ENCODE measurements around the gene PHEX. TPM values are rescaled to one million over a fixed set of nuclear protein-coding genes. Genes with fewer than 3 reads are reported as not detected.

The PHEX gene
- total RNA-seq, 1 experiment from 2014 or later = 0.04 TPM

DNA sequence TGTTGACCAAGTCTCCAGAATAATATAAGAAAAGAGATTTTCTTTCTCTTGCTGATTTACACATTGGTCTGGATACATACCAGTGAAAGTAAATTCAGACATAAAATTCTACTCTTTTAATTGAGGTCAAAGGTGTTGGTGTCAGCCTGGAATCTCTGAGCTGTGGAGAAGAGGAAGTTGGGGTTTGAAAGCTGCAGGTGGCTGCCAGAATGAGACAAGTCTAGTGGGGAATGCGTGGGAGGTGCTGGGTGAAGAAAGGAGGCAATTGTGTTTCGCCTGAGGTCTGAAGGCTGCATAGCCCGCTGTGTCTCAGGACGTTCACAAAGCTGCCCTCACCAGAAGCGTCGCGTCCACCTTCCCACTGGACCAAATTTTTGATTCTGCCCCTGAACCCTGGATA, 31.2 kb downstream of the PHEX start (continued):
- TF ChIP-seq, protein P1, sequence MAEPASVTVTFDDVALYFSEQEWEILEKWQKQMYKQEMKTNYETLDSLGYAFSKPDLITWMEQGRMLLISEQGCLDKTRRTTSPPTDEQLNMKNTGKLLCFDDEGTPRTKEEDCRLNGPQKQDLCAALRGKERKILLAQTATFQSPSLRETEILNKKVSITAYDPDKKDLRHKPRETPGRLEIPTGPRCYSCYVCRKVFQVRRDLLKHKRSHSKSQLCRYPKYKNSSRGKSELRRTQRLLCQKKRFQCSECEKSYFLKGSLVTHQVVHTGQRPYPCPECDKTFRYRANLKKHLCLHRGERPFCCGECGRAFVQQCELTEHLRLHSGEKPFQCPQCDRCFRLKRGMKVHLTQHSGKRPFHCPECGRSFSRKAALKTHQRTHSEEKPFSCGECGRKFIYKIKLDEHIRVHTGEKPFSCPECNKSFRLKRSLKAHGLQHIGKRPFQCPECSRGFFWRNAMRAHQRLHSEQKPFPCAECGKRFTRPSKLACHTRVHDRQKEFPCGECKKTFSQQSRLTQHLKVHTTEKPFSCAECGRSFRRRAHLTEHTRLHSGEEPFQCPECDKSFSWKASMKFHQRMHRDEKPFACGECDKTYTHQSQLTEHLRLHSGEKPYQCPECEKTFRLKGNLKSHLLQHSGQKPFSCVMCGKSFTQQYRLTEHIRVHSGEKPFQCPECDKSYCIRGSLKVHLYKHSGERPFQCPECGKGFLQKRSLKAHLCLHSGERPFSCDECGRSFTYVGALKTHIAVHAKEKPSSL (CRISPR knock-in tag; conservative IDR thresholded peaks at IDR 0.05) = no peak
- TF ChIP-seq NFATC4 (CRISPR knock-in tag; IDR thresholded peaks at IDR 0.05) (no peak), TP53 (CRISPR knock-in tag; IDR thresholded peaks at IDR 0.05) (no peak), FOXP1 (CRISPR knock-in tag; IDR thresholded peaks at IDR 0.05; ENCODE audit: borderline replicate concordance) (no peak)
- TF ChIP-seq, protein P2, sequence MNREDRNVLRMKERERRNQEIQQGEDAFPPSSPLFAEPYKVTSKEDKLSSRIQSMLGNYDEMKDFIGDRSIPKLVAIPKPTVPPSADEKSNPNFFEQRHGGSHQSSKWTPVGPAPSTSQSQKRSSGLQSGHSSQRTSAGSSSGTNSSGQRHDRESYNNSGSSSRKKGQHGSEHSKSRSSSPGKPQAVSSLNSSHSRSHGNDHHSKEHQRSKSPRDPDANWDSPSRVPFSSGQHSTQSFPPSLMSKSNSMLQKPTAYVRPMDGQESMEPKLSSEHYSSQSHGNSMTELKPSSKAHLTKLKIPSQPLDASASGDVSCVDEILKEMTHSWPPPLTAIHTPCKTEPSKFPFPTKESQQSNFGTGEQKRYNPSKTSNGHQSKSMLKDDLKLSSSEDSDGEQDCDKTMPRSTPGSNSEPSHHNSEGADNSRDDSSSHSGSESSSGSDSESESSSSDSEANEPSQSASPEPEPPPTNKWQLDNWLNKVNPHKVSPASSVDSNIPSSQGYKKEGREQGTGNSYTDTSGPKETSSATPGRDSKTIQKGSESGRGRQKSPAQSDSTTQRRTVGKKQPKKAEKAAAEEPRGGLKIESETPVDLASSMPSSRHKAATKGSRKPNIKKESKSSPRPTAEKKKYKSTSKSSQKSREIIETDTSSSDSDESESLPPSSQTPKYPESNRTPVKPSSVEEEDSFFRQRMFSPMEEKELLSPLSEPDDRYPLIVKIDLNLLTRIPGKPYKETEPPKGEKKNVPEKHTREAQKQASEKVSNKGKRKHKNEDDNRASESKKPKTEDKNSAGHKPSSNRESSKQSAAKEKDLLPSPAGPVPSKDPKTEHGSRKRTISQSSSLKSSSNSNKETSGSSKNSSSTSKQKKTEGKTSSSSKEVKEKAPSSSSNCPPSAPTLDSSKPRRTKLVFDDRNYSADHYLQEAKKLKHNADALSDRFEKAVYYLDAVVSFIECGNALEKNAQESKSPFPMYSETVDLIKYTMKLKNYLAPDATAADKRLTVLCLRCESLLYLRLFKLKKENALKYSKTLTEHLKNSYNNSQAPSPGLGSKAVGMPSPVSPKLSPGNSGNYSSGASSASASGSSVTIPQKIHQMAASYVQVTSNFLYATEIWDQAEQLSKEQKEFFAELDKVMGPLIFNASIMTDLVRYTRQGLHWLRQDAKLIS (CRISPR knock-in tag; IDR thresholded peaks at IDR 0.05; ENCODE audit: borderline replicate concordance) = no peak
- TF ChIP-seq, protein P3, sequence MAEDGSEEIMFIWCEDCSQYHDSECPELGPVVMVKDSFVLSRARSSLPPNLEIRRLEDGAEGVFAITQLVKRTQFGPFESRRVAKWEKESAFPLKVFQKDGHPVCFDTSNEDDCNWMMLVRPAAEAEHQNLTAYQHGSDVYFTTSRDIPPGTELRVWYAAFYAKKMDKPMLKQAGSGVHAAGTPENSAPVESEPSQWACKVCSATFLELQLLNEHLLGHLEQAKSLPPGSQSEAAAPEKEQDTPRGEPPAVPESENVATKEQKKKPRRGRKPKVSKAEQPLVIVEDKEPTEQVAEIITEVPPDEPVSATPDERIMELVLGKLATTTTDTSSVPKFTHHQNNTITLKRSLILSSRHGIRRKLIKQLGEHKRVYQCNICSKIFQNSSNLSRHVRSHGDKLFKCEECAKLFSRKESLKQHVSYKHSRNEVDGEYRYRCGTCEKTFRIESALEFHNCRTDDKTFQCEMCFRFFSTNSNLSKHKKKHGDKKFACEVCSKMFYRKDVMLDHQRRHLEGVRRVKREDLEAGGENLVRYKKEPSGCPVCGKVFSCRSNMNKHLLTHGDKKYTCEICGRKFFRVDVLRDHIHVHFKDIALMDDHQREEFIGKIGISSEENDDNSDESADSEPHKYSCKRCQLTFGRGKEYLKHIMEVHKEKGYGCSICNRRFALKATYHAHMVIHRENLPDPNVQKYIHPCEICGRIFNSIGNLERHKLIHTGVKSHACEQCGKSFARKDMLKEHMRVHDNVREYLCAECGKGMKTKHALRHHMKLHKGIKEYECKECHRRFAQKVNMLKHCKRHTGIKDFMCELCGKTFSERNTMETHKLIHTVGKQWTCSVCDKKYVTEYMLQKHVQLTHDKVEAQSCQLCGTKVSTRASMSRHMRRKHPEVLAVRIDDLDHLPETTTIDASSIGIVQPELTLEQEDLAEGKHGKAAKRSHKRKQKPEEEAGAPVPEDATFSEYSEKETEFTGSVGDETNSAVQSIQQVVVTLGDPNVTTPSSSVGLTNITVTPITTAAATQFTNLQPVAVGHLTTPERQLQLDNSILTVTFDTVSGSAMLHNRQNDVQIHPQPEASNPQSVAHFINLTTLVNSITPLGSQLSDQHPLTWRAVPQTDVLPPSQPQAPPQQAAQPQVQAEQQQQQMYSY (CRISPR knock-in tag; IDR thresholded peaks at IDR 0.05) = no peak
- TF ChIP-seq, protein P4, sequence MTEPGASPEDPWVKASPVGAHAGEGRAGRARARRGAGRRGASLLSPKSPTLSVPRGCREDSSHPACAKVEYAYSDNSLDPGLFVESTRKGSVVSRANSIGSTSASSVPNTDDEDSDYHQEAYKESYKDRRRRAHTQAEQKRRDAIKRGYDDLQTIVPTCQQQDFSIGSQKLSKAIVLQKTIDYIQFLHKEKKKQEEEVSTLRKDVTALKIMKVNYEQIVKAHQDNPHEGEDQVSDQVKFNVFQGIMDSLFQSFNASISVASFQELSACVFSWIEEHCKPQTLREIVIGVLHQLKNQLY (CRISPR knock-in tag; IDR thresholded peaks at IDR 0.05) = no peak

DNA sequence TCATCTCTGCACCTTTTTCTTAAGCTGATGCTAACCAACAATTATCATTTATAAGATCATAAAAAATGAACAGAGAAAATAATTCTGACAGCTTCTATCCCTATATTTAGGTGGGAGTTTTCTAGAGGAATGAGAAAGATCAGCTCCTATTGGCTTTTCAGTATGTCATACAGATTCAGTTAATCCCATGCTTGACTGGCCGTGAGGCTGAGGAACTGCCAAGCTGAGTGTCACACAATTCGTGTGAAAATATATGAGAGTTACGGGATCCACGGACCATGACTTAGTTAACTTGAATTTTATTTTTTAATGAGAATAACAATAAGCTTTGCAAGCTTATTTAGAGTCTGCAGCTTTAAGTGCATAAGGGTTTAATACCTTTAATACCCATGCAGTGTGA, 37.5 kb downstream of the PHEX start:
- H3K27me3 Mint-ChIP-seq (ENCODE audit: low read depth) = no peaks in the 10 kb centered on the region
- H3K9me3 Mint-ChIP-seq = no peaks in the 10 kb centered on the region
- H3K36me3 Mint-ChIP-seq = no peaks in the 10 kb centered on the region
- no peak overlapping the region for H3K4me3 Mint-ChIP-seq
- ChIA-PET POLR2A (no interaction called here), CTCF (interaction anchor here (1.8 to 1.9 kb wide), 2 partner anchors 12 to 84 kb away, joined by 6 read pairs; no protein-coding TSS in a partner anchor)
- no peak for DNase-seq (ENCODE audit: low spot score)
- no peak for ATAC-seq
- peaks cover 10% of the 10 kb centered on the region; the same call in 1 of the 2 replicates for H3K4me1 Mint-ChIP-seq
- no peak overlapping the region for H3K27ac Mint-ChIP-seq
- TF ChIP-seq TEAD1 (CRISPR knock-in tag; IDR thresholded peaks at IDR 0.05) (no peak), CREB1 (CRISPR knock-in tag; IDR thresholded peaks at IDR 0.05) (no peak), EMX1 (CRISPR knock-in tag; IDR thresholded peaks at IDR 0.05) (no peak), JAZF1 (CRISPR knock-in tag; IDR thresholded peaks at IDR 0.05) (no peak), ZNF317 (CRISPR knock-in tag; IDR thresholded peaks at IDR 0.05; ENCODE audit: borderline replicate concordance, low read depth) (no peak), ZNF263 (CRISPR knock-in tag; IDR thresholded peaks at IDR 0.05; ENCODE audit: low read depth) (no peak)
- TF ChIP-seq, protein P5, sequence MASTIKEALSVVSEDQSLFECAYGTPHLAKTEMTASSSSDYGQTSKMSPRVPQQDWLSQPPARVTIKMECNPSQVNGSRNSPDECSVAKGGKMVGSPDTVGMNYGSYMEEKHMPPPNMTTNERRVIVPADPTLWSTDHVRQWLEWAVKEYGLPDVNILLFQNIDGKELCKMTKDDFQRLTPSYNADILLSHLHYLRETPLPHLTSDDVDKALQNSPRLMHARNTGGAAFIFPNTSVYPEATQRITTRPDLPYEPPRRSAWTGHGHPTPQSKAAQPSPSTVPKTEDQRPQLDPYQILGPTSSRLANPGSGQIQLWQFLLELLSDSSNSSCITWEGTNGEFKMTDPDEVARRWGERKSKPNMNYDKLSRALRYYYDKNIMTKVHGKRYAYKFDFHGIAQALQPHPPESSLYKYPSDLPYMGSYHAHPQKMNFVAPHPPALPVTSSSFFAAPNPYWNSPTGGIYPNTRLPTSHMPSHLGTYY (CRISPR knock-in tag; IDR thresholded peaks at IDR 0.05) = no peak
- TF ChIP-seq, protein P6, sequence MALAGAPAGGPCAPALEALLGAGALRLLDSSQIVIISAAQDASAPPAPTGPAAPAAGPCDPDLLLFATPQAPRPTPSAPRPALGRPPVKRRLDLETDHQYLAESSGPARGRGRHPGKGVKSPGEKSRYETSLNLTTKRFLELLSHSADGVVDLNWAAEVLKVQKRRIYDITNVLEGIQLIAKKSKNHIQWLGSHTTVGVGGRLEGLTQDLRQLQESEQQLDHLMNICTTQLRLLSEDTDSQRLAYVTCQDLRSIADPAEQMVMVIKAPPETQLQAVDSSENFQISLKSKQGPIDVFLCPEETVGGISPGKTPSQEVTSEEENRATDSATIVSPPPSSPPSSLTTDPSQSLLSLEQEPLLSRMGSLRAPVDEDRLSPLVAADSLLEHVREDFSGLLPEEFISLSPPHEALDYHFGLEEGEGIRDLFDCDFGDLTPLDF (CRISPR knock-in tag; IDR thresholded peaks at IDR 0.05) = no peak
- TF ChIP-seq, protein P7, sequence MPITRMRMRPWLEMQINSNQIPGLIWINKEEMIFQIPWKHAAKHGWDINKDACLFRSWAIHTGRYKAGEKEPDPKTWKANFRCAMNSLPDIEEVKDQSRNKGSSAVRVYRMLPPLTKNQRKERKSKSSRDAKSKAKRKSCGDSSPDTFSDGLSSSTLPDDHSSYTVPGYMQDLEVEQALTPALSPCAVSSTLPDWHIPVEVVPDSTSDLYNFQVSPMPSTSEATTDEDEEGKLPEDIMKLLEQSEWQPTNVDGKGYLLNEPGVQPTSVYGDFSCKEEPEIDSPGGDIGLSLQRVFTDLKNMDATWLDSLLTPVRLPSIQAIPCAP (CRISPR knock-in tag; IDR thresholded peaks at IDR 0.05) = no peak
- TF ChIP-seq, protein P8, sequence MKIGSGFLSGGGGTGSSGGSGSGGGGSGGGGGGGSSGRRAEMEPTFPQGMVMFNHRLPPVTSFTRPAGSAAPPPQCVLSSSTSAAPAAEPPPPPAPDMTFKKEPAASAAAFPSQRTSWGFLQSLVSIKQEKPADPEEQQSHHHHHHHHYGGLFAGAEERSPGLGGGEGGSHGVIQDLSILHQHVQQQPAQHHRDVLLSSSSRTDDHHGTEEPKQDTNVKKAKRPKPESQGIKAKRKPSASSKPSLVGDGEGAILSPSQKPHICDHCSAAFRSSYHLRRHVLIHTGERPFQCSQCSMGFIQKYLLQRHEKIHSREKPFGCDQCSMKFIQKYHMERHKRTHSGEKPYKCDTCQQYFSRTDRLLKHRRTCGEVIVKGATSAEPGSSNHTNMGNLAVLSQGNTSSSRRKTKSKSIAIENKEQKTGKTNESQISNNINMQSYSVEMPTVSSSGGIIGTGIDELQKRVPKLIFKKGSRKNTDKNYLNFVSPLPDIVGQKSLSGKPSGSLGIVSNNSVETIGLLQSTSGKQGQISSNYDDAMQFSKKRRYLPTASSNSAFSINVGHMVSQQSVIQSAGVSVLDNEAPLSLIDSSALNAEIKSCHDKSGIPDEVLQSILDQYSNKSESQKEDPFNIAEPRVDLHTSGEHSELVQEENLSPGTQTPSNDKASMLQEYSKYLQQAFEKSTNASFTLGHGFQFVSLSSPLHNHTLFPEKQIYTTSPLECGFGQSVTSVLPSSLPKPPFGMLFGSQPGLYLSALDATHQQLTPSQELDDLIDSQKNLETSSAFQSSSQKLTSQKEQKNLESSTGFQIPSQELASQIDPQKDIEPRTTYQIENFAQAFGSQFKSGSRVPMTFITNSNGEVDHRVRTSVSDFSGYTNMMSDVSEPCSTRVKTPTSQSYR (CRISPR knock-in tag; IDR thresholded peaks at IDR 0.05) = no peak
- TF ChIP-seq, protein P9, sequence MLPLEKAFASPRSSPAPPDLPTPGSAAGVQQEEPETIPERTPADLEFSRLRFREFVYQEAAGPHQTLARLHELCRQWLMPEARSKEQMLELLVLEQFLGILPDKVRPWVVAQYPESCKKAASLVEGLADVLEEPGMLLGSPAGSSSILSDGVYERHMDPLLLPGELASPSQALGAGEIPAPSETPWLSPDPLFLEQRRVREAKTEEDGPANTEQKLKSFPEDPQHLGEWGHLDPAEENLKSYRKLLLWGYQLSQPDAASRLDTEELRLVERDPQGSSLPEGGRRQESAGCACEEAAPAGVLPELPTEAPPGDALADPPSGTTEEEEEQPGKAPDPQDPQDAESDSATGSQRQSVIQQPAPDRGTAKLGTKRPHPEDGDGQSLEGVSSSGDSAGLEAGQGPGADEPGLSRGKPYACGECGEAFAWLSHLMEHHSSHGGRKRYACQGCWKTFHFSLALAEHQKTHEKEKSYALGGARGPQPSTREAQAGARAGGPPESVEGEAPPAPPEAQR (CRISPR knock-in tag; IDR thresholded peaks at IDR 0.05) = no peak
